Suprapubic skin (tissue), 3 donors: ENCODE measurements around the gene PSME1.

Experiments
- EP300 ChIP-seq: sonication (generic); formaldehyde crosslinking; IDR thresholded peaks from one replicate; pipeline ENCODE4 v1.6.1; 2017; ENCODE audit warnings: antibody characterized with exemption
- TF ChIP-seq, protein P1 (sequence below), 2 donors: fragments of 200-600 bp in 1 of 2; fragments of 450-650 bp in 1 of 2; sonication (generic) in 1 of 2; IDR thresholded peaks; one replicate each; pipeline ENCODE4 v1.5.1; 2016 to 2019; ENCODE audit warnings: antibody characterized with exemption in 2 of 2, mild to moderate bottlenecking in 1 of 2, moderate library complexity in 1 of 2

DNA sequence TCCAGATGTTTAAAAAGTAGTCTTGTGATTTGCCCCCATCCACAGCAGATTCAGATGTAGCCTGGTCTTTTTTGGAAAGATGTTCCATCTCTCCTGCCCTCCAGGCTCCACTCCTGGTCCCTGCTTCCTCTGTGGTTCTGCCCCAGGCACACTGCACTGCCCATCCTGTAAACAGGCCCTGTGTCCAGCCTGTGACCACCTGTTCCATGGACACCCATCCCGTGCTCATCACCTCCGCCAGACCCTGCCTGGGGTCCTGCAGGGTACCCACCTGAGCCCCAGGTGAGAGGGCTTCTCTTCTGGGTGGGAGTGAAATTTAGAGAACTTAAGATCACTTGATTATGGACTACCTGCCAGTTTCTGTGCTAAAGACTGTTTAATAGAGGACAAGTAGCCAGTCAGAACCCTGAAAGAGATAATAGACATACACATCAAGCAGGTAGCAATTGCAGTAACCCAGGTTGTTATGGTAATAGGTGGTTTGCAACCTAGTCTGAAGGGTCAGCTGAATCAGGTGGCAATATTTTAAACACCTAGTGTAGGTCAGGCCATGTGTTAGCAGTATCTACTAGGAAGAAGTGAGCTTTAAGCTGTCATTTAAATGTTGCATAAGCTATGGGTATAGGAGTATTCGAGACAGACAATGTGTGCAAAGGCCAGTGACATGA lies 13.4 kb downstream of the PSME1 start:
- TF ChIP-seq, protein P1, sequence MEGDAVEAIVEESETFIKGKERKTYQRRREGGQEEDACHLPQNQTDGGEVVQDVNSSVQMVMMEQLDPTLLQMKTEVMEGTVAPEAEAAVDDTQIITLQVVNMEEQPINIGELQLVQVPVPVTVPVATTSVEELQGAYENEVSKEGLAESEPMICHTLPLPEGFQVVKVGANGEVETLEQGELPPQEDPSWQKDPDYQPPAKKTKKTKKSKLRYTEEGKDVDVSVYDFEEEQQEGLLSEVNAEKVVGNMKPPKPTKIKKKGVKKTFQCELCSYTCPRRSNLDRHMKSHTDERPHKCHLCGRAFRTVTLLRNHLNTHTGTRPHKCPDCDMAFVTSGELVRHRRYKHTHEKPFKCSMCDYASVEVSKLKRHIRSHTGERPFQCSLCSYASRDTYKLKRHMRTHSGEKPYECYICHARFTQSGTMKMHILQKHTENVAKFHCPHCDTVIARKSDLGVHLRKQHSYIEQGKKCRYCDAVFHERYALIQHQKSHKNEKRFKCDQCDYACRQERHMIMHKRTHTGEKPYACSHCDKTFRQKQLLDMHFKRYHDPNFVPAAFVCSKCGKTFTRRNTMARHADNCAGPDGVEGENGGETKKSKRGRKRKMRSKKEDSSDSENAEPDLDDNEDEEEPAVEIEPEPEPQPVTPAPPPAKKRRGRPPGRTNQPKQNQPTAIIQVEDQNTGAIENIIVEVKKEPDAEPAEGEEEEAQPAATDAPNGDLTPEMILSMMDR (IDR thresholded peaks at IDR 0.05), result no peak
- no peak for TF ChIP-seq EP300
